AG04450 (cell line): ENCODE results near the gene MOG. TPM values are rescaled to one million over a fixed set of nuclear protein-coding genes. Genes with fewer than 3 reads are reported as not detected.

Experiments
- CTCF ChIA-PET: fragments of 300-600, 350-600 bp; formaldehyde crosslinking; extraction: SDS; loops from one replicate; lab custom pipeline; 2022; ENCODE audit warnings: antibody characterized with exemption, inconsistent platforms; lab: Charles Lee
- POLR2A ChIA-PET: fragments of 350-600 bp; formaldehyde crosslinking; extraction: SDS; loops from one replicate; lab custom pipeline; 2021; ENCODE audit warnings: antibody characterized with exemption, inconsistent platforms; lab: Yijun Ruan, JAX
- DNase-seq: peaks from one replicate; pipeline ENCODE4 v3.0.0-alpha.2; 2011; ENCODE audit warnings: low read depth, low spot score
- H3K27ac ChIP-seq: one replicate; pipeline ENCODE4 v1.5.1; 2012; ENCODE audit warnings: low read depth, low read length, control low read depth
- H3K27me3 ChIP-seq: one replicate; pipeline ENCODE4 v1.6.0; 2012; ENCODE audit warnings: low read length; ENCODE audit not compliant: control insufficient read depth, insufficient read depth
- H3K4me3 ChIP-seq: 2 replicates; pipeline ENCODE4 v1.5.1; 2011; ENCODE audit warnings: mild to moderate bottlenecking, low read depth, low read length, control low read depth
- H3K9me3 ChIP-seq: 2 replicates; pipeline ENCODE4 v1.5.1; 2012; ENCODE audit warnings: low read length; ENCODE audit not compliant: control insufficient read depth, insufficient read depth
- CTCF ChIP-seq: IDR thresholded peaks from 2 replicates; pipeline ENCODE4 v1.5.1; 2011; ENCODE audit warnings: low read depth, low read length, control low read depth, inconsistent platforms
- polyA plus RNA-seq: library from polyadenylated mRNA; depleted of rRNA; stranded (reverse); fragments of >200 nt; gene quantifications from 2 replicates; pipeline ENCODE4 v1.2.3, GENCODE V29; 2011

Gene MOG
- polyA plus RNA-seq, 1 experiment, result not detected

GRCh38 chr6:29679962-29680361 lies 23.1 kb downstream of the MOG start:
- DNase-seq, result no peak
- ChIA-PET POLR2A (no interaction called here), CTCF (no interaction called here)
- peaks cover 11% of the 10 kb centered on the region for H3K9me3 ChIP-seq
- peaks cover 2% of the 10 kb centered on the region for H3K27me3 ChIP-seq
- H3K27ac ChIP-seq, result no peak overlapping the region
- no peak for TF ChIP-seq CTCF
- no peak overlapping the region for H3K4me3 ChIP-seq

GRCh38 chr6:29680416-29680815 lies 23.5 kb downstream of the MOG start:
- CTCF ChIA-PET, result no interaction called here
- H3K9me3 ChIP-seq, result peaks cover 11% of the 10 kb centered on the region
- POLR2A ChIA-PET, result no interaction called here

GRCh38 chr6:29680904-29681303 lies 24.0 kb downstream of the MOG start, which contains the start of gene ZFP57:
ZFP57 (minus strand) TSS chr6:29681152; CDS start chr6:29677003, 4,149 bp downstream.
- TF ChIP-seq CTCF, result no peak
- Histone ChIP-seq H3K4me3 (no peak within 1 kb of the TSS), H3K9me3 (peaks cover 11% of the 10 kb centered on the region), H3K27ac (no peak within 1 kb of the TSS), H3K27me3 (peaks cover 2% of the 10 kb centered on the region)
- DNase-seq, result no peak
- CTCF ChIA-PET, result interaction anchor here (0.7 kb wide), 1 partner anchor 450 kb away, joined by 4 read pairs; no protein-coding TSS in a partner anchor
- POLR2A ChIA-PET, result no interaction called here

More at GRCh38 chr6:29680416-29680815, 23.5 kb downstream of the MOG start:
- Histone ChIP-seq H3K27ac (no peak overlapping the region), H3K4me3 (no peak overlapping the region), H3K27me3 (peaks cover 2% of the 10 kb centered on the region)
- TF ChIP-seq CTCF, result no peak
- DNase-seq, result no peak

GRCh38 chr6:29681811-29682210 lies 24.9 kb downstream of the MOG start:
- TF ChIP-seq CTCF, result no peak
- peaks cover 11% of the 10 kb centered on the region for H3K9me3 ChIP-seq
- POLR2A ChIA-PET, result no interaction called here
- CTCF ChIA-PET, result interaction anchor here (0.7 to 1.2 kb wide), 3 partner anchors 28 to 1039 kb away, joined by 3 to 12 read pairs (median 6); no protein-coding TSS in a partner anchor
- H3K27ac ChIP-seq, result no peak overlapping the region
- peaks cover 2% of the 10 kb centered on the region for H3K27me3 ChIP-seq
- DNase-seq, result no peak
- no peak overlapping the region for H3K4me3 ChIP-seq

- DNase-seq, result no peak
- POLR2A ChIA-PET, result no interaction called here
These were observed 28.9 kb downstream of the MOG start for GRCh38 chr6:29685718-29686326.

More at GRCh38 chr6:29685718-29686326, 28.9 kb downstream of the MOG start:
- no peak overlapping the region for H3K4me3 ChIP-seq
- peaks cover under 1% of the 10 kb centered on the region; the same call in 1 of the 2 replicates for H3K9me3 ChIP-seq
- no peak overlapping the region for H3K27ac ChIP-seq
- no peak for TF ChIP-seq CTCF
- CTCF ChIA-PET, result no interaction called here
- peaks cover 2% of the 10 kb centered on the region for H3K27me3 ChIP-seq
